LNCAP (cell line): ENCODE data around the gene TRIM17.

ENCODE experiments used
- CTCF ChIP-seq: fragments of 450-650 bp; IDR thresholded peaks from 2 replicates; pipeline ENCODE4 v1.5.1; 2017; ENCODE audit warnings: mild to moderate bottlenecking

The TRIM17 gene

GRCh38 chr1:228417483-228418203, 982 bp upstream of the TRIM17 start:
- TF ChIP-seq CTCF, result no peak

DNA sequence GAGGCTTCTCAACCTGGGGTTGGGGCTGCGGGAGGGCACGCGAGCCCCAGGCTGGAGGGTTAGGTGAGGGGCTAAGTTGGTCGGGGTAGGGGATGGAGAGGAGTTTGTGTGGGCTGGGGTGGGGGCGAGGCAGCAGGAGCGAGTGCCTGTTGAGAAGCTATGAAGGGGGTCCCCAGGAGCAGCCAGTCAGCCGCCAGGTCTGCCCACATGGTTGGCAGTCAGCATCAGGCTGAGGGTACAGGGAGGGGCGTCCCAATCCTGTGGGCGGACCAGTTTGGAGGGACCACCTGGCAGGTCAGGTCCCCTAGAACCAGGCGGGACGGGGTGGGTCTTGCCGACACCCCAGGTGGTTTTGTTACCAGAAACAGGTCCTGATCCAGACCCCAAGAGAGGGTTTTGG, 400 bp upstream of the TRIM17 start:
- TF ChIP-seq CTCF, result no peak

GRCh38 chr1:228415853-228416216, 826 bp downstream of the TRIM17 start:
- no peak for TF ChIP-seq CTCF

DNA sequence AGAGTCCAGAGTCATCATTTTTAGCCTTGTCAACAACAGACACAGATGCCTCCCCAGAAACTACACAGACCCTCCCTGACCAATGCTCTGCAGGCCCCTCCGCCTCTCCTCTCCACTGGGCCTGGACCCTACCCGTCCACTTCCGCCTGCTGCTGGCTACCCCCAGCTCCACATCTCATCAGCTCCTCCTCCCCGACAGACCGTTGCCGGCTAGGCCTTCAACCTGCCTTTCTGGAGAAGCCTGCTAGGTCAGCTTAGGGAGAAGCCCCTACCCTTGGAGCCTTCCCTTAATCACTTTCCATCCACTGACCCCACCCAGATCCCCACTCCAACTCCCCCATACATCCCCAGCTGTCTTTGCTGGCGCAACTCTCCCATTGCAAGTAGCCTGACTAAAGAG, 1.4 kb downstream of the TRIM17 start:
- TF ChIP-seq CTCF, result no peak

DNA sequence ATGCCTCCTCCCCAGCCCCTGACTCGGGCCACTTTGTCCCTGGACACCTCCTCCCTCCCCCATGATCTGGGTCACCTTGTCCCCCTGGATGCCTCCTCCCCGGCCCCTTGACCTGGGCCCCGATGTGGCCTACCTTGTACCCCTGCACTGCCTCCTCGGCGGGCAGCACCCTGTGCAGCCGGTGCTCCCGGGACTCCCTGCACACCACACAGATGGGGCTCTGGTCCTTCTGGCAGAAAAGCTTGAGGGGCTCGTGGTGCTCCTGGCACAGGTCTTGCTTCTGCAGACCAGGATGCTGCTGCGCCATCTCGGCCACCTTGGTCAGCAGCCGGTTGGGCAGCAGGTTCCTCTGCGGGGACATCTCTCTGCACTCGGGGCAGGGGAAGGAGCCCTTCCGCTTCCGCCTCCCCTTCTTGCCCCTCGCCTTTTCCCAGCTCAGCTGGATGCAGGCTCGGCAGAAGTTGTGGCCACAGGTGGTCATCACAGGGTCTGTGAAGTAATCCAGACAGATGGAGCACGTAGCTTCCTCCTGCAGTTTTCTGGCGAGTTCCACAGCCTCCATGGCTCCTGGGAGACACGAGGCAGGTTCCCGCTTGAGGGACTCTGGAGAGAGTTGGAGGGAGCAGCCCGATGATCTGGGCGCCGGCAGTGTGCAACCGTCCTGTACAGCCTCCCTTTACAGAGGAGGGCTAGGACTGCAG, 2.0 kb downstream of the TRIM17 start:
- TF ChIP-seq CTCF, result no peak

GRCh38 chr1:228413241-228414010, 3.2 kb downstream of the TRIM17 start:
- no peak for TF ChIP-seq CTCF

GRCh38 chr1:228411548-228412430, 4.9 kb downstream of the TRIM17 start:
- no peak for TF ChIP-seq CTCF
